Adrenal gland (tissue), 5 donors: ENCODE results near the gene MMP21.

Source experiments
- POLR2A ChIP-seq, 2 donors: fragments of 450-650 bp; IDR thresholded peaks; one replicate each; pipeline ENCODE4 v1.6.1; 2017; ENCODE audit warnings: antibody characterized with exemption in 2 of 2, mild to moderate bottlenecking in 2 of 2, moderate library complexity in 1 of 2
- TF ChIP-seq, protein P1 (sequence below), 6 experiments: fragments of 450-650 bp in 4 of 6; fragments of 200-600 bp in 2 of 6; sonication (generic) in 1 of 6; IDR thresholded peaks; 1 replicate in 5 of 6; 2 replicates in 1 of 6; pipeline versions ENCODE4 v1.5.1 to v1.8.0; 2016 to 2021; ENCODE audit warnings: antibody characterized with exemption in 6 of 6, mild to moderate bottlenecking in 2 of 6, moderate library complexity in 1 of 6
- donor health status: DM: no; HTN: no; CAD: no.

DNA sequence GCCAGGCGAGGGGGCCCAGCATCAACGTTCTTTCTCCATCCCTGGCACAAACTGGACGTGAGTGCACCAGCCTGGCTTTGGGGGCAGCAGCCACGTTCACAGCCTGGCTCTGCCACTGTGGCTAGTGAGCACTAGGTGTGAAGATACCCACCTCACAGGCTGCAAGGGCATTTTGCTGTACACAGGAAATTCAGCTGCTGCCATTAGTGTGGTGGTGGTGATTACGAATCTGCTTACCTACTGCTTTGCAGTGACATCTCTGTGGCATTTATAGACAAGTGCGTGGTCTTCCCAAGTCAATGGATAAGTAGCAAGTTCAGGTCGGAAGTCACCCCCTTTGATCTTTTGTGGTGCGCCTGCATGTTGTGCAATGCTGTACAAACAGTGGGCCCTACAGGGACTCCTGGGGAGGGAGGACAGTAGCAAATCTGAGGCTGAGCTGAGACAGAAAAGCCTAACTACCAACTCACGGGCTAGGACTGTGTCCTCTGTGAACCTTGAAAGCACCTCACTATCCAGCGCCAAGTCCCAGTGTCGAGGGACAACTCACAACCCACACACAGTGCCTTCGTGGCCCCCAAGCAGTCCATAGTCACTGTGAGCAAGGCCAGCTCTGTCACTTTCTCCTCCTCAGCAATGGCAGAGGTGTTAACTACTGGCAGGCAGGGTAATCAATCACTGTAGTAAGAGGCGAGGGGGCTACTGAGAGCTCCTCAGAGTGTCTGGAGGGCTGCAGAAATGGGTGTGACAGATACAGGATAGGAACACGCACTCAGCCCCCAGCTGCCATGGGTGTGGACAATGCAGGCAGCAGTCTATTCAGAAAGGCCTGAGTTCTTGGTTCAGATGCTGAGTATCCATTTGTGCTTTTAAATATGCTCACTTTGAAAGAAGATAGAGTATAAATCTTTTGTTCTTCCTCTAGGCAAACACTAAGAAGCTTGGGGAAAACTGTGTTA is 17.0 kb upstream of the MMP21 start:
- TF ChIP-seq, protein P1, sequence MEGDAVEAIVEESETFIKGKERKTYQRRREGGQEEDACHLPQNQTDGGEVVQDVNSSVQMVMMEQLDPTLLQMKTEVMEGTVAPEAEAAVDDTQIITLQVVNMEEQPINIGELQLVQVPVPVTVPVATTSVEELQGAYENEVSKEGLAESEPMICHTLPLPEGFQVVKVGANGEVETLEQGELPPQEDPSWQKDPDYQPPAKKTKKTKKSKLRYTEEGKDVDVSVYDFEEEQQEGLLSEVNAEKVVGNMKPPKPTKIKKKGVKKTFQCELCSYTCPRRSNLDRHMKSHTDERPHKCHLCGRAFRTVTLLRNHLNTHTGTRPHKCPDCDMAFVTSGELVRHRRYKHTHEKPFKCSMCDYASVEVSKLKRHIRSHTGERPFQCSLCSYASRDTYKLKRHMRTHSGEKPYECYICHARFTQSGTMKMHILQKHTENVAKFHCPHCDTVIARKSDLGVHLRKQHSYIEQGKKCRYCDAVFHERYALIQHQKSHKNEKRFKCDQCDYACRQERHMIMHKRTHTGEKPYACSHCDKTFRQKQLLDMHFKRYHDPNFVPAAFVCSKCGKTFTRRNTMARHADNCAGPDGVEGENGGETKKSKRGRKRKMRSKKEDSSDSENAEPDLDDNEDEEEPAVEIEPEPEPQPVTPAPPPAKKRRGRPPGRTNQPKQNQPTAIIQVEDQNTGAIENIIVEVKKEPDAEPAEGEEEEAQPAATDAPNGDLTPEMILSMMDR (IDR thresholded peaks at IDR 0.05) = no peak
- no peak for TF ChIP-seq POLR2A (IDR thresholded peaks at IDR 0.05)
